GM12873 (cell line): ENCODE measurements around the gene VKORC1L1.

Source experiments
- TF ChIP-seq, protein P1 (sequence below): IDR thresholded peaks from 2 replicates; pipeline ENCODE4 v1.5.1; 2012; ENCODE audit warnings: low read depth, mild to moderate bottlenecking, moderate library complexity, low read length, control low read depth; ENCODE audit not compliant: insufficient read depth; ENCODE audit errors: missing control alignments

VKORC1L1 gene

GRCh38 chr7:65892835-65893234 is 20.0 kb downstream of the VKORC1L1 start:
- TF ChIP-seq, protein P1, sequence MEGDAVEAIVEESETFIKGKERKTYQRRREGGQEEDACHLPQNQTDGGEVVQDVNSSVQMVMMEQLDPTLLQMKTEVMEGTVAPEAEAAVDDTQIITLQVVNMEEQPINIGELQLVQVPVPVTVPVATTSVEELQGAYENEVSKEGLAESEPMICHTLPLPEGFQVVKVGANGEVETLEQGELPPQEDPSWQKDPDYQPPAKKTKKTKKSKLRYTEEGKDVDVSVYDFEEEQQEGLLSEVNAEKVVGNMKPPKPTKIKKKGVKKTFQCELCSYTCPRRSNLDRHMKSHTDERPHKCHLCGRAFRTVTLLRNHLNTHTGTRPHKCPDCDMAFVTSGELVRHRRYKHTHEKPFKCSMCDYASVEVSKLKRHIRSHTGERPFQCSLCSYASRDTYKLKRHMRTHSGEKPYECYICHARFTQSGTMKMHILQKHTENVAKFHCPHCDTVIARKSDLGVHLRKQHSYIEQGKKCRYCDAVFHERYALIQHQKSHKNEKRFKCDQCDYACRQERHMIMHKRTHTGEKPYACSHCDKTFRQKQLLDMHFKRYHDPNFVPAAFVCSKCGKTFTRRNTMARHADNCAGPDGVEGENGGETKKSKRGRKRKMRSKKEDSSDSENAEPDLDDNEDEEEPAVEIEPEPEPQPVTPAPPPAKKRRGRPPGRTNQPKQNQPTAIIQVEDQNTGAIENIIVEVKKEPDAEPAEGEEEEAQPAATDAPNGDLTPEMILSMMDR: no peak

- TF ChIP-seq, protein P1: no peak
Measured at GRCh38 chr7:65896279-65896870, 23.5 kb downstream of the VKORC1L1 start.

DNA sequence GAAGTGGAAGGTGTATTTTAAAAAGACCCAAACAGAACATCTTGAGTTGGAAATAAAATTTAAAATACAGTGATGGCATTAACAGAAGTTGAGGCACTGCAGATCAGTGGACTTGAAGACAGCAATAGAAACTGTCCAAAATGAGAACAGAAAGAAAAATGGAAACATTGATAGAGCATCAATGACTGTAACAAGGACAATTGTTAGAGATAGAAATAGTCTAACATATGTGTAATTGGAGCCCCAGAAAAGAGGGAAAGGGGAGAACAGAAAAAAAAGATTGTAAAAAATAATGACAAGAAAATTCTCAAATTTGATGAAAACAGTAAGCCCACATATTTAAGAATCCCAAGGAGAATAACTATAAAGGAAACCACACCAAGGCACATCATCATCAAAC is 29.4 kb downstream of the VKORC1L1 start:
- TF ChIP-seq, protein P1: no peak

DNA sequence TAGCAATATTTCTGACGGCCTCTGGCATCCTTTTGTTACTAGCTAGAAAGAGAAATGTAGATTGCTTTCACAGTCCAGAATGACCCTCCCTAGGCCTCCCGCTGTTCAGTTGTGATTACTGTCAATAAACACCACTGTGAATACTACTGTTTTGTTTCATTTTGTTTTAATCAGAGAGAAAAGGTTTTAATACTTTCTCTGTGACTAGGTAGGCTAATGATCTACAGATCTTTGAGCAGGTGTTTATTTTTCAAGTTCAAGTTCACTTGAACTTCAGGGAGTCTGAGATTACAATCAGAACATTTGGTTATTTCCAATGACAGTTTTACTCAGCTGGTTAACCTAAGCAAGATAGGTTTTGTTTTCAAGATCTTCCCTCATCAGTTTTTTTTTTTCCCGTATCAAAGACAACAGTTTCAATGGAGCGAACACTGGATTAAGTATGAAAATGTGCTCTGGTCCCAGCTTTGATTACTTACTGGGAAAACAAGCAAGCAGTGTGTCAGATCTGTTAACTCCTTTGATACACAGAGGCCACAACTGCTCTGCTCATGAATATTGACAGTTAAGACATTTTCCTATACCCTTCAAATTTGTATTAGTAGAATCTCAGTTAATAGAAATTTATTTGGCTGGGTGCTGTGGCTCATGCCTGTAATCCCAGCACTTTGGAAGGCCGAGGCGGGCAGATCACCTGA is 34.8 kb downstream of the VKORC1L1 start:
- TF ChIP-seq, protein P1: no peak

DNA sequence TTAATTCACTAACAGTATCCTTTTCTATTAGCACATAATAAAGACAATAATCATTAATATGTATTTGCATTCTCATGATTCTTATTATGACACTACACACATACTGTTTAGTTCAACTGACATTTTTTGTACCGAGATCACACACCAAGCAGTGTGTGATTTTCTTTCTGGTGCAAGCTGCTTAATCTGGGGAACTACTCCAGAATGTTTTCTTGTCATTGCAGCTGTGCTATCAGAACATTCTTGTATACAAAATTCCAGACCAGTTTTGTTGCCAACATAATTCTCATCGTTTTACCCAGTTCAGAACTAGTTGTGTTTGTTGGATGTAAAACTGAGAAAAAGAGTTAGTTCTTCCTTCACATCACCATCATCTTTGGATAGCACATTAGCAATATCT is 37.4 kb downstream of the VKORC1L1 start:
- TF ChIP-seq, protein P1: no peak

DNA sequence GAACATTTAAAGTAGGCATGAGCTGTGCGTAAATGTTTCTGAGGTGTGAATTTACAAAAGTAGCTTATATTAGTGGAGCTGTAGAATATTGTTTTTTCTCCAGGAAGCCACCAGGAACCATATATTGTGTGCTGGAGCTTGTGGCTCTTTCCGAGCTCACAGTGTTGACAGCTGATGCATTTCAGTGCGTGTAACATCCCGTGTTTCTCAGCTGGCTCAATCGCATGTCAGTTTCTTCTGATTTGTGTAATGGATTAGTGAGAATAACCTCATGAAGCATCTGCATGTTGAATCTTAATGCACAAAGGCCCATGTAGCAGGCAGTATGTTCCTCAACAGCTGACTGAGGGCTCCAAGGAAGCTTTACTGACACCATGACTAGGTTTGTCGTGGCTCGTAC is 39.4 kb downstream of the VKORC1L1 start:
- TF ChIP-seq, protein P1: no peak

- TF ChIP-seq, protein P1: no peak
Measured at GRCh38 chr7:65915921-65916657, 43.2 kb downstream of the VKORC1L1 start.
